Measurements from ENCODE around the gene MAN2A2. TPM values are rescaled to one million over a fixed set of nuclear protein-coding genes. Genes with fewer than 3 reads are reported as not detected.

The MAN2A2 gene
- total RNA-seq, 1 experiment from 2014 or later = 27.4 TPM

DNA sequence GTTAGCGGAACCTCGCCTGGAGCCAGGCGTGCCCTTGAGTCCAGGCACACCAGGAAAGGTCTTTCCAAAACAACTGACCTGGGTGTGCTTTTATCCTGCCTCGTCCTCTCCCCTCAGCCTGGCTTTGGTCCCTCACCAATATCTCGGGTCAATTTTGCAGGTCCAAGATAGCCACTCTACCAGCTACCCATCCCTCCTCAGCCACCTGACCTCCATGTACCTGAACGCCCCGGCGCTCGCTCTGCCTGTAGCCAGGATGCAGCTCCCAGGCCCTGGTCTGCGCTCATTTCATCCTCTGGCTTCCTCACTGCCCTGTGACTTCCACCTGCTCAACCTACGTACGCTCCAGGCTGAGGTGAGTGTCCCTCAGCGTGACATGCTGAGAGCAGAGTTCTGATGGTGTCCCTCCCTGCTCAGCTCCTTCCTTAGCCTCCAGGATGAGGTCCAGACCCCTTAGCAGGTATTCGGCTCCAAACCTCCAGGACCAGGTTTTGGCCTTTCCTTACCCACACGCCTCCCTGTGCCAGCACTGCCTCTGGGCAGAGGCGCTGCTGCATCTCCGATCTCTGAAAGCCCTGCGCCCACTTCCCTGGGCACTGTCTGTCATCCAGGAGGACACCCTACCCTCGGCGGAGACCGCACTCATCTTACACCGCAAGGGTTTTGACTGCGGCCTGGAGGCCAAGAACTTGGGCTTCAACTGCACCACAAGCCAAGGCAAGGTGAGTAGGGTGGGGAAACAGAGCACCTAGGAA is 15.1 kb downstream of the MAN2A2 start:
- WGBS (ENCODE audit: extremely low coverage, insufficient read length, low lambda C conversion rate) = no CpG with 5 or more reads among the region's 23 CpGs
- Histone ChIP-seq H2BK15ac (ENCODE audit: low read depth, low read length) (no peak overlapping the region), H3K18ac (ENCODE audit: insufficient read length, low read depth, low read length) (no peak overlapping the region), H3K9me3 (ENCODE audit: control insufficient read depth, low read depth, low read length) (no peaks in the 10 kb centered on the region), H3T11ph (ENCODE audit: low read length) (no peak overlapping the region), H3K4me1 (ENCODE audit: insufficient read depth, low read length) (no peaks in the 10 kb centered on the region), H3K27ac (ENCODE audit: insufficient read length, low read depth, low read length) (no peak overlapping the region), H3K4me2 (ENCODE audit: insufficient read depth, insufficient read length, low read length) (no peak overlapping the region), H3K4ac (ENCODE audit: low read depth, low read length) (no peak overlapping the region), H3K79me2 (ENCODE audit: insufficient read depth, low read length) (no peaks in the 10 kb centered on the region), H3K9ac (ENCODE audit: extremely low read depth, insufficient read length, low read length) (no peak overlapping the region), H3K23me2 (ENCODE audit: insufficient read length, low read depth, low read length, poor library complexity, severe bottlenecking) (no peaks in the 10 kb centered on the region), H2AK5ac (ENCODE audit: insufficient read length, low read length) (no peak overlapping the region), H2AFZ (ENCODE audit: low read length) (no peak overlapping the region), H3K79me1 (ENCODE audit: insufficient read depth, low read depth, low read length, poor library complexity, severe bottlenecking) (no peaks in the 10 kb centered on the region), H4K8ac (replicated peaks; ENCODE audit: insufficient read length, low read depth, low read length) (no peak overlapping the region), H3K27me3 (ENCODE audit: insufficient read depth, low read length) (no peaks in the 10 kb centered on the region), H4K5ac (ENCODE audit: insufficient read length, low read depth, low read length) (no peak overlapping the region), H4K20me1 (ENCODE audit: control insufficient read depth, insufficient read depth, insufficient read length) (no peaks in the 10 kb centered on the region), H2BK20ac (ENCODE audit: low read depth, low read length, poor library complexity, severe bottlenecking) (no peak overlapping the region), H3K14ac (ENCODE audit: insufficient read depth, low read length) (no peak overlapping the region), H2BK5ac (ENCODE audit: insufficient read length, low read length) (no peak overlapping the region), H2BK120ac (ENCODE audit: low read depth, low read length, poor library complexity, severe bottlenecking) (no peak overlapping the region), H2BK12ac (ENCODE audit: insufficient read length, low read depth, low read length) (no peak overlapping the region), H3K56ac (ENCODE audit: insufficient read length, low read depth, low read length) (no peak overlapping the region), H3K23ac (ENCODE audit: insufficient read length, low read depth, low read length) (no peak overlapping the region), H4K91ac (ENCODE audit: insufficient read length, low read depth, low read length) (no peak overlapping the region)
- no peak for TF ChIP-seq CTCF (conservative IDR thresholded peaks at IDR 0.05)
- H3K9me3 Mint-ChIP-seq = no peaks in the 10 kb centered on the region
- H3K4me3 Mint-ChIP-seq = no peak overlapping the region
- no peak for DNase-seq
- H3K27ac Mint-ChIP-seq = peak overlapping the region; percentile 6 to 59 (median 57); a peak in 4 of 7 replicates
- no peaks in the 10 kb centered on the region for H3K27me3 Mint-ChIP-seq (ENCODE audit: low read depth)
- peaks cover 3 to 57% (median 12%) of the 10 kb centered on the region in 3 experiments; a peak in 6 of 7 replicates for H3K36me3 Mint-ChIP-seq (ENCODE audit: insufficient read depth in 1 of 3, low read depth in 3 of 3)
- peaks cover 11 to 12% of the 10 kb centered on the region in 2 experiments for H3K4me1 Mint-ChIP-seq

All from H9 (cell line).